ENCODE measurements around the gene ZDHHC14.

The ZDHHC14 gene

GRCh38 chr6:157586088-157586414 is 205.1 kb downstream of the ZDHHC14 start:
- in situ Hi-C loops (cut with HindIII; ENCODE audit: low sequenced_read_pairs): no loop called here

- in situ Hi-C loops (cut with HindIII; ENCODE audit: low sequenced_read_pairs): no loop called here
These were observed 205.6 kb downstream of the ZDHHC14 start for GRCh38 chr6:157586476-157587126.

- in situ Hi-C loops (cut with HindIII; ENCODE audit: low sequenced_read_pairs): no loop called here
These were observed 206.3 kb downstream of the ZDHHC14 start for GRCh38 chr6:157587127-157587926.

GRCh38 chr6:157590654-157591053 is 209.7 kb downstream of the ZDHHC14 start:
- in situ Hi-C loops (cut with HindIII; ENCODE audit: low sequenced_read_pairs): loop anchor here (5.0 kb wide), 1 partner anchor 73 kb away; no protein-coding TSS in a partner anchor

- in situ Hi-C loops (cut with HindIII; ENCODE audit: low sequenced_read_pairs): loop anchor here (5.0 kb wide), 1 partner anchor 75 kb away; no protein-coding TSS in a partner anchor
These were observed 211.6 kb downstream of the ZDHHC14 start for GRCh38 chr6:157592541-157592940.

- in situ Hi-C loops (cut with HindIII; ENCODE audit: low sequenced_read_pairs): loop anchor here (5.0 kb wide), 1 partner anchor 76 kb away; no protein-coding TSS in a partner anchor
These were observed 212.0 kb downstream of the ZDHHC14 start for GRCh38 chr6:157592980-157593379.

GRCh38 chr6:157593596-157593995 is 212.6 kb downstream of the ZDHHC14 start:
- in situ Hi-C loops (cut with HindIII; ENCODE audit: low sequenced_read_pairs): loop anchor here (5.0 kb wide), 1 partner anchor 76 kb away; no protein-coding TSS in a partner anchor

- in situ Hi-C loops (cut with HindIII; ENCODE audit: low sequenced_read_pairs): loop anchor here (5.0 kb wide), 1 partner anchor 77 kb away; no protein-coding TSS in a partner anchor
These were observed 213.3 kb downstream of the ZDHHC14 start for GRCh38 chr6:157594292-157594691.

- in situ Hi-C loops (cut with HindIII; ENCODE audit: low sequenced_read_pairs): no loop called here
These were observed 214.8 kb downstream of the ZDHHC14 start for GRCh38 chr6:157595768-157596167.

- in situ Hi-C loops (cut with HindIII; ENCODE audit: low sequenced_read_pairs): no loop called here
These were observed 215.5 kb downstream of the ZDHHC14 start for GRCh38 chr6:157596461-157596860.

GRCh38 chr6:157596886-157597285 is 215.9 kb downstream of the ZDHHC14 start:
- in situ Hi-C loops (cut with HindIII; ENCODE audit: low sequenced_read_pairs): no loop called here

- in situ Hi-C loops (cut with HindIII; ENCODE audit: low sequenced_read_pairs): no loop called here
These were observed 216.7 kb downstream of the ZDHHC14 start for GRCh38 chr6:157597461-157598312.

- in situ Hi-C loops (cut with HindIII; ENCODE audit: low sequenced_read_pairs): no loop called here
These were observed 218.2 kb downstream of the ZDHHC14 start for GRCh38 chr6:157599191-157599590.

GRCh38 chr6:157600807-157601206 is 219.8 kb downstream of the ZDHHC14 start:
- in situ Hi-C loops (cut with HindIII; ENCODE audit: low sequenced_read_pairs): no loop called here

GRCh38 chr6:157602521-157603295 is 221.7 kb downstream of the ZDHHC14 start:
- in situ Hi-C loops (cut with HindIII; ENCODE audit: low sequenced_read_pairs): no loop called here

GRCh38 chr6:157603314-157603940 is 222.4 kb downstream of the ZDHHC14 start:
- in situ Hi-C loops (cut with HindIII; ENCODE audit: low sequenced_read_pairs): no loop called here

GRCh38 chr6:157603971-157604370 is 223.0 kb downstream of the ZDHHC14 start:
- in situ Hi-C loops (cut with HindIII; ENCODE audit: low sequenced_read_pairs): no loop called here

GRCh38 chr6:157604816-157605215 is 223.8 kb downstream of the ZDHHC14 start:
- in situ Hi-C loops (cut with HindIII; ENCODE audit: low sequenced_read_pairs): no loop called here

GRCh38 chr6:157605484-157605883 is 224.5 kb downstream of the ZDHHC14 start:
- in situ Hi-C loops (cut with HindIII; ENCODE audit: low sequenced_read_pairs): no loop called here

GRCh38 chr6:157606516-157606915 is 225.5 kb downstream of the ZDHHC14 start:
- in situ Hi-C loops (cut with HindIII; ENCODE audit: low sequenced_read_pairs): no loop called here
